Upper lobe of left lung (tissue), 6 donors: Measurements from ENCODE around the gene FAM200B. TPM values are rescaled to one million over a fixed set of nuclear protein-coding genes. Genes with fewer than 3 reads are reported as not detected.

Experiments used
- ATAC-seq, 2 donors: fragments of 200-7000 bp; cut with Tn5 transposase; one replicate each; pipeline ENCODE4 v1.9.1; 2022; ENCODE audit warnings: mild to moderate bottlenecking in 2 of 2, moderate library complexity in 2 of 2; ENCODE audit not compliant: low FRiP score in 2 of 2
- DNase-seq, 2 donors: peaks; one replicate each; pipeline ENCODE4 v3.0.0-alpha.2; 2019 to 2020
- H3K27ac ChIP-seq, 4 donors: fragments of 200-600 bp; sonication (generic); one replicate each; pipeline ENCODE4 v1.5.1; 2016 to 2019
- H3K27me3 ChIP-seq, 4 donors: fragments of 200-600 bp; sonication (generic); one replicate each; pipeline ENCODE4 v1.5.1; 2017 to 2019
- H3K36me3 ChIP-seq, 4 donors: fragments of 200-600 bp; sonication (generic); one replicate each; pipeline ENCODE4 v1.5.1; 2016 to 2019
- H3K4me1 ChIP-seq, 4 donors: fragments of 200-600 bp; sonication (generic); one replicate each; pipeline ENCODE4 v1.5.1; 2018 to 2019
- H3K4me3 ChIP-seq, 4 donors: fragments of 200-600 bp; sonication (generic); one replicate each; pipeline ENCODE4 v1.5.1; 2017 to 2019; ENCODE audit warnings: mild to moderate bottlenecking in 2 of 4, moderate library complexity in 1 of 4
- H3K9me3 ChIP-seq, 4 donors: fragments of 200-600 bp; sonication (generic); one replicate each; pipeline ENCODE4 v1.5.1; 2018 to 2019
- EP300 ChIP-seq, 4 donors: sonication (generic); formaldehyde crosslinking; IDR thresholded peaks; one replicate each; pipeline ENCODE4 v1.5.1; 2017; ENCODE audit warnings: antibody characterized with exemption in 4 of 4, control low read depth in 2 of 4
- POLR2A ChIP-seq, 4 donors: fragments of 450-650 bp; IDR thresholded peaks; one replicate each; pipeline ENCODE4 v1.5.1; 2016 to 2017; ENCODE audit warnings: antibody characterized with exemption in 4 of 4, mild to moderate bottlenecking in 2 of 4
- POLR2AphosphoS5 ChIP-seq, 2 donors: sonication (generic); formaldehyde crosslinking; IDR thresholded peaks; one replicate each; pipeline ENCODE4 v1.5.1; 2017; ENCODE audit warnings: antibody characterized with exemption in 2 of 2
- WGBS, 2 donors: methylation state at CpG; one replicate each; pipeline ENCODE4 v1.1.5; 2017 to 2018; 5-methylcytosine and 5-hydroxymethylcytosine counted together
- total RNA-seq, 6 donors: library from RNA; depleted of rRNA in 4 of 6; stranded (reverse); fragments of >200 nt in 4 of 6; gene quantifications; one replicate each; pipeline versions ENCODE4 v1.1.0 to v1.2.1, GENCODE V29; 2016 to 2021
- TF ChIP-seq, protein P1 (sequence below), 6 experiments: fragments of 450-650 bp in 4 of 6; fragments of 200-600 bp in 2 of 6; sonication (generic) in 2 of 6; IDR thresholded peaks; one replicate each; pipeline ENCODE4 v1.5.1; 2016 to 2019; ENCODE audit warnings: antibody characterized with exemption in 6 of 6
- donor health status: DM: no; HTN: no; CAD: no; lungs with moderate emphysema.
- donor health status: DM: no; HTN: yes; CAD: no; lungs with severe emphysema.

The FAM200B gene
- total RNA-seq, 6 donors from 2014 or later, result 13.6 to 48.2 (median 26.9) TPM

DNA sequence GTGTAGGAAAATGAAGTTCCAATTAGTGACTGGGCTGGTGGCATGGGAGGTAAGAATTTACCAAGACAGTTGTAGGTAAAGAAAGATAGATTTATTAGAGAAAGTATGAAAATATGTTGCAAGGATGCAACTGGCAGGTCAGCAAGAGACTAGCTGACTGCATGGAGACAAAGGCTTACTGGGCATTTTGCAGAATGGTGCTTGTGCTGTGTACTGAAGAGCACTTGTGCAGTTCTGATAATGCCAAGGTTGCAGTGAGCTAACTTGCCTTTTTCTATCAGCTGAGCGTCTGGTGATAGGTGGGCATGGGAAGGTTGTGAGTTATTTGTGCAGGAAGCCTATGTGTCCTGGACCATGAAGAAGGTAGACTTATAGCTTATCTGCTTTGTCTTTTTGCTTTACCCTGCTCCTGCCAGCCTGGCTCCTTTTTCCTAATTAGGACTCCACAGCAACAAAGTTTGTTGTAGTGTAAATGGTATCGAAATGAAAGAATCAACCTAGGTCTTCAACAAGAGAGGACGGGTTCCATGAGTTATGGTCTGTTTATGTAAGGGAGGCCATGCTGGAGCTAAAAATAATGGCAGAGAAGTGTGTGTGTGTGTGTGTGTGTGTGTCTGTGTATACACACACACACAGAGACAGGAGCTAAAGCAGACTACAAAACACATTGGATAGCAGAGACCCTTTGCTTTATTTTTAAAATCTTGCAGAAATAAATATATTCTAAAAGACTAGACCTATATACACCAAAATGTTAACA, 36.2 kb downstream of the FAM200B start:
- H3K27me3 ChIP-seq, result no peaks in the 10 kb centered on the region
- peak in 1 of 2 donors; percentile 39 for ATAC-seq
- H3K9me3 ChIP-seq, result no peaks in the 10 kb centered on the region
- no peak overlapping the region for H3K27ac ChIP-seq
- no peak overlapping the region for H3K4me3 ChIP-seq
- peaks cover 0 to 2% (median 0%) of the 10 kb centered on the region in 4 donors for H3K36me3 ChIP-seq
- TF ChIP-seq POLR2AphosphoS5 (IDR thresholded peaks at IDR 0.05), result no peak
- peak in 1 of 2 donors; percentile 39 for DNase-seq
- H3K4me1 ChIP-seq, result peaks cover 0 to 4% (median 2%) of the 10 kb centered on the region in 4 donors
- WGBS, 2 donors, result 47 to 66% methylated on average over 3 of the region's 3 CpGs

GRCh38 chr4:15718465-15718864, 36.8 kb downstream of the FAM200B start:
- peaks cover 0 to 4% (median 2%) of the 10 kb centered on the region in 4 donors for H3K4me1 ChIP-seq
- WGBS, 2 donors, result 89 to 95% methylated on average over 5 of the region's 5 CpGs
- no peaks in the 10 kb centered on the region for H3K27me3 ChIP-seq
- peaks cover 0 to 2% (median 0%) of the 10 kb centered on the region in 4 donors for H3K36me3 ChIP-seq
- DNase-seq, result peak in 1 of 2 donors; percentile 13
- H3K9me3 ChIP-seq, result no peaks in the 10 kb centered on the region
- TF ChIP-seq EP300 (IDR thresholded peaks at IDR 0.05), result no peak
- TF ChIP-seq POLR2AphosphoS5 (IDR thresholded peaks at IDR 0.05), result no peak
- no peak for TF ChIP-seq POLR2A (IDR thresholded peaks at IDR 0.05)
- TF ChIP-seq, protein P1, sequence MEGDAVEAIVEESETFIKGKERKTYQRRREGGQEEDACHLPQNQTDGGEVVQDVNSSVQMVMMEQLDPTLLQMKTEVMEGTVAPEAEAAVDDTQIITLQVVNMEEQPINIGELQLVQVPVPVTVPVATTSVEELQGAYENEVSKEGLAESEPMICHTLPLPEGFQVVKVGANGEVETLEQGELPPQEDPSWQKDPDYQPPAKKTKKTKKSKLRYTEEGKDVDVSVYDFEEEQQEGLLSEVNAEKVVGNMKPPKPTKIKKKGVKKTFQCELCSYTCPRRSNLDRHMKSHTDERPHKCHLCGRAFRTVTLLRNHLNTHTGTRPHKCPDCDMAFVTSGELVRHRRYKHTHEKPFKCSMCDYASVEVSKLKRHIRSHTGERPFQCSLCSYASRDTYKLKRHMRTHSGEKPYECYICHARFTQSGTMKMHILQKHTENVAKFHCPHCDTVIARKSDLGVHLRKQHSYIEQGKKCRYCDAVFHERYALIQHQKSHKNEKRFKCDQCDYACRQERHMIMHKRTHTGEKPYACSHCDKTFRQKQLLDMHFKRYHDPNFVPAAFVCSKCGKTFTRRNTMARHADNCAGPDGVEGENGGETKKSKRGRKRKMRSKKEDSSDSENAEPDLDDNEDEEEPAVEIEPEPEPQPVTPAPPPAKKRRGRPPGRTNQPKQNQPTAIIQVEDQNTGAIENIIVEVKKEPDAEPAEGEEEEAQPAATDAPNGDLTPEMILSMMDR (IDR thresholded peaks at IDR 0.05), result no peak
- no peak overlapping the region for H3K4me3 ChIP-seq
- no peak for ATAC-seq
- peak overlapping the region in 1 of 4 donors; percentile 66 for H3K27ac ChIP-seq

DNA sequence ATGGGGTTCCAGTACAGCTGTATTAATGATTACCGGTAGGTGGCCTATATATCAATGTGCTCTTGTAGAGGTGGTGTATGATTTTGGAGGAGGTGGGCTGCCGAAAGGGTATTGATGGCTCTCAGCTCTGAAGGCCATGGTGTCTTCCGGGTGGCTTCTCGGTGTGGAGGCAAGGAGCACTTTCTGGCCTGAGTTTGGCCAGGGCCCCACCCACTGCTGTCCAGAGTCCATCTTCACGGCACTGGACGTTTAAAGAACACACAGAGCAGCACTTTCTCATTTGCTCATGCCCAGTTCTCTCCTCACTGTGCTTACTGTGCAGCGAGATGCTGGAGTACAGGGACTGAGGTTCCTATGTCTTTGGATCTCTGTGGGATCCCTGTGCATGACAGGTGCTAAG, 37.3 kb downstream of the FAM200B start:
- ATAC-seq (no peak), DNase-seq (no peak)
- Histone ChIP-seq H3K9me3 (no peaks in the 10 kb centered on the region), H3K4me1 (peaks cover 0 to 4% (median 2%) of the 10 kb centered on the region in 4 donors), H3K36me3 (peaks cover 0 to 2% (median 0%) of the 10 kb centered on the region in 4 donors), H3K27me3 (no peaks in the 10 kb centered on the region), H3K27ac (peak overlapping the region in 2 of 4 donors; percentile 5 to 66), H3K4me3 (no peak overlapping the region)
- TF ChIP-seq EP300 (IDR thresholded peaks at IDR 0.05) (no peak), POLR2AphosphoS5 (IDR thresholded peaks at IDR 0.05) (no peak)
- TF ChIP-seq, protein P1 (IDR thresholded peaks at IDR 0.05), result no peak
- WGBS, 2 donors, result 90 to 91% methylated on average over 7 of the region's 7 CpGs

DNA sequence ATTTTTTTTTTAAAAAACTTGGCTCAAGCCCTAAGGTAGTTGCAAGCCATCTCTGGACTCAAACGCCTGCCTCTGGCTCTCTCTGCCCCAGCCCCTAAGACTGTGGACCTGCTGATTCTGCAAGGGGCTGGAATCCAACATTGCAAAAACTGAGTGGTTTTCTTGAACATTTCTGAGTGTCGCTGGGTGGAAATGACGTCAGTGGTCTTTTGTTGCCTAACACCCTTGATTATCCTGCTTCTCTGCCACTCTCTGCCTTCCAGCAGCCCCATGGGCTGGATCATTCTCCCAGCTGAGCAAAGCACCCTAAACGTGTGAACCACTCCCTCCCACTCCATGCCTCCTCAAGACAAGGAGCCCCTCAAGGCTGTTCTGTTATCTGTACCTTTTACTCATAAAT, 37.9 kb downstream of the FAM200B start:
- 47 to 63% methylated on average over 4 of the region's 4 CpGs for WGBS, 2 donors
- Histone ChIP-seq H3K27me3 (no peaks in the 10 kb centered on the region), H3K4me3 (no peak overlapping the region), H3K9me3 (no peaks in the 10 kb centered on the region), H3K27ac (peak overlapping the region in 2 of 4 donors; percentile 5 to 66), H3K4me1 (peaks cover 0 to 4% (median 2%) of the 10 kb centered on the region in 4 donors), H3K36me3 (peaks cover 0 to 2% (median 0%) of the 10 kb centered on the region in 4 donors)
- ATAC-seq (peak; percentile 36 to 49), DNase-seq (peak in 1 of 2 donors; percentile 69)
- TF ChIP-seq POLR2AphosphoS5 (IDR thresholded peaks at IDR 0.05), result no peak
- TF ChIP-seq POLR2A (IDR thresholded peaks at IDR 0.05), result peak in 1 of 4 donors; percentile 14
- peak in 1 of 4 donors; percentile 60 for TF ChIP-seq EP300 (IDR thresholded peaks at IDR 0.05)
- TF ChIP-seq, protein P1 (IDR thresholded peaks at IDR 0.05), result no peak

- Histone ChIP-seq H3K4me3 (no peak overlapping the region), H3K4me1 (peaks cover 0 to 4% (median 2%) of the 10 kb centered on the region in 4 donors), H3K9me3 (no peaks in the 10 kb centered on the region), H3K27me3 (no peaks in the 10 kb centered on the region), H3K36me3 (peaks cover 0 to 2% (median 0%) of the 10 kb centered on the region in 4 donors), H3K27ac (no peak overlapping the region)
- WGBS, 2 donors, result 38 to 82% methylated on average over 2 of the region's 2 CpGs
- ATAC-seq (peak in 1 of 2 donors; percentile 32), DNase-seq (peak in 1 of 2 donors; percentile 36)
- TF ChIP-seq EP300 (IDR thresholded peaks at IDR 0.05), result no peak
Measured at GRCh38 chr4:15720851-15721250, 39.2 kb downstream of the FAM200B start.
